Calu3 (cell line): Measurements from ENCODE around the gene MEPCE. TPM values are rescaled to one million over a fixed set of nuclear protein-coding genes. Genes with fewer than 3 reads are reported as not detected.

ENCODE experiments used
- BruUV-seq: library from RNA; stranded (reverse); fragments of 400-500 nt; replicated peaks from 2 replicates; lab custom pipeline; 2021; lab: Mats Ljungman, UMichigan
- CTCF ChIA-PET: fragments of 300-600 bp; sonication (Branson Sonifier 250); formaldehyde crosslinking; loops from one replicate; lab custom pipeline; 2022; ENCODE audit warnings: antibody characterized with exemption; lab: Charles Lee
- DNase-seq: peaks from one replicate; pipeline ENCODE4 v3.0.0; 2022
- H3K27ac Mint-ChIP-seq: one replicate; pipeline ENCODE4 v1.8.0; 2022; ENCODE audit warnings: mixed read lengths; ENCODE audit not compliant: unreplicated experiment
- H3K27me3 Mint-ChIP-seq: one replicate; pipeline ENCODE4 v1.8.0; 2022; ENCODE audit warnings: mixed read lengths; ENCODE audit not compliant: unreplicated experiment
- H3K36me3 Mint-ChIP-seq: one replicate; pipeline ENCODE4 v1.8.0; 2022; ENCODE audit warnings: mild to moderate bottlenecking, moderate library complexity, mixed read lengths; ENCODE audit not compliant: insufficient read depth, unreplicated experiment
- H3K4me1 Mint-ChIP-seq: one replicate; pipeline ENCODE4 v1.8.0; 2022; ENCODE audit warnings: mild to moderate bottlenecking, low read depth, mixed read lengths; ENCODE audit not compliant: unreplicated experiment
- H3K4me3 Mint-ChIP-seq: one replicate; pipeline ENCODE4 v1.8.0; 2022; ENCODE audit warnings: mild to moderate bottlenecking, low read depth, moderate library complexity, mixed read lengths; ENCODE audit not compliant: unreplicated experiment
- H3K9me3 Mint-ChIP-seq: one replicate; pipeline ENCODE4 v1.8.0; 2022; ENCODE audit warnings: low read depth, mixed read lengths; ENCODE audit not compliant: unreplicated experiment
- CTCF ChIP-seq: fragments of 200-600 bp; IDR thresholded peaks from one replicate; pipeline ENCODE4 v1.8.0; 2022; ENCODE audit warnings: antibody characterized with exemption; ENCODE audit not compliant: unreplicated experiment
- intact Hi-C: fragments of 100-400 bp; cut with micrococcal nuclease; formaldehyde crosslinking; loops from one replicate; pipeline ENCODE4 v1.10.0; 2022; ENCODE audit not compliant: unreplicated experiment
- total RNA-seq: library from RNA; stranded (reverse); gene quantifications from 2 replicates; pipeline ENCODE4 v1.2.3, GENCODE V29; 2022

MEPCE gene
- total RNA-seq, 1 experiment from 2014 or later = 26.1 TPM

GRCh38 chr7:100384628-100385294 is 44.9 kb upstream of the MEPCE start:
- DNase-seq = no peak
- Mint-ChIP-seq H3K4me1 (no peaks in the 10 kb centered on the region), H3K27ac (no peak overlapping the region), H3K36me3 (no peaks in the 10 kb centered on the region), H3K4me3 (no peak overlapping the region), H3K27me3 (peaks cover 24% of the 10 kb centered on the region), H3K9me3 (no peaks in the 10 kb centered on the region)
- CTCF ChIA-PET = no interaction called here
- no peak for TF ChIP-seq CTCF
- intact Hi-C loops = no loop called here
- no TSS peak for BruUV-seq

GRCh38 chr7:100386940-100387339 is 42.7 kb upstream of the MEPCE start:
- peaks cover 5% of the 10 kb centered on the region for H3K36me3 Mint-ChIP-seq

GRCh38 chr7:100387695-100388094 is 41.9 kb upstream of the MEPCE start:
- peaks cover 45% of the 10 kb centered on the region for H3K27me3 Mint-ChIP-seq
- BruUV-seq = no TSS peak
- no peaks in the 10 kb centered on the region for H3K9me3 Mint-ChIP-seq
- no peak overlapping the region for H3K4me3 Mint-ChIP-seq
- no peak for DNase-seq
- CTCF ChIA-PET = no interaction called here
- TF ChIP-seq CTCF = no peak
- no peak overlapping the region for H3K27ac Mint-ChIP-seq
- H3K36me3 Mint-ChIP-seq = peaks cover 5% of the 10 kb centered on the region
- no peaks in the 10 kb centered on the region for H3K4me1 Mint-ChIP-seq
- intact Hi-C loops = no loop called here

More at GRCh38 chr7:100386940-100387339, 42.7 kb upstream of the MEPCE start:
- H3K4me1 Mint-ChIP-seq = no peaks in the 10 kb centered on the region
- peaks cover 40% of the 10 kb centered on the region for H3K27me3 Mint-ChIP-seq
- CTCF ChIA-PET = no interaction called here
- intact Hi-C loops = no loop called here
- H3K9me3 Mint-ChIP-seq = no peaks in the 10 kb centered on the region
- no peak for DNase-seq
- no peak overlapping the region for H3K27ac Mint-ChIP-seq
- no peak for TF ChIP-seq CTCF
- BruUV-seq = no TSS peak
- H3K4me3 Mint-ChIP-seq = no peak overlapping the region

- CTCF ChIA-PET = no interaction called here
These were observed 40.1 kb upstream of the MEPCE start for GRCh38 chr7:100389437-100390088.

More at GRCh38 chr7:100389437-100390088, 40.1 kb upstream of the MEPCE start:
- Mint-ChIP-seq H3K4me3 (no peak overlapping the region), H3K9me3 (no peaks in the 10 kb centered on the region), H3K27me3 (peaks cover 50% of the 10 kb centered on the region), H3K36me3 (peaks cover 5% of the 10 kb centered on the region), H3K27ac (no peak overlapping the region), H3K4me1 (no peaks in the 10 kb centered on the region)
- BruUV-seq = no TSS peak
- TF ChIP-seq CTCF = no peak
- DNase-seq = no peak
- intact Hi-C loops = no loop called here
